Activated CD8-positive, alpha-beta memory T cell treated with anti-CD3 and anti-CD28 coated beads, Interleukin-2, amount 50 U/mL, for 24 hours (primary cell): ENCODE measurements around the gene GJB3.
"Not testable (repeated sequence)": the region's sequence is repeated elsewhere in the genome, so short reads cannot be mapped to it uniquely, and the experiment has no call there.

ENCODE experiments used
- DNase-seq: peaks from one replicate; pipeline ENCODE4 v3.0.0-alpha.2; 2020; ENCODE audit errors: extremely low read depth

GJB3 gene

DNA sequence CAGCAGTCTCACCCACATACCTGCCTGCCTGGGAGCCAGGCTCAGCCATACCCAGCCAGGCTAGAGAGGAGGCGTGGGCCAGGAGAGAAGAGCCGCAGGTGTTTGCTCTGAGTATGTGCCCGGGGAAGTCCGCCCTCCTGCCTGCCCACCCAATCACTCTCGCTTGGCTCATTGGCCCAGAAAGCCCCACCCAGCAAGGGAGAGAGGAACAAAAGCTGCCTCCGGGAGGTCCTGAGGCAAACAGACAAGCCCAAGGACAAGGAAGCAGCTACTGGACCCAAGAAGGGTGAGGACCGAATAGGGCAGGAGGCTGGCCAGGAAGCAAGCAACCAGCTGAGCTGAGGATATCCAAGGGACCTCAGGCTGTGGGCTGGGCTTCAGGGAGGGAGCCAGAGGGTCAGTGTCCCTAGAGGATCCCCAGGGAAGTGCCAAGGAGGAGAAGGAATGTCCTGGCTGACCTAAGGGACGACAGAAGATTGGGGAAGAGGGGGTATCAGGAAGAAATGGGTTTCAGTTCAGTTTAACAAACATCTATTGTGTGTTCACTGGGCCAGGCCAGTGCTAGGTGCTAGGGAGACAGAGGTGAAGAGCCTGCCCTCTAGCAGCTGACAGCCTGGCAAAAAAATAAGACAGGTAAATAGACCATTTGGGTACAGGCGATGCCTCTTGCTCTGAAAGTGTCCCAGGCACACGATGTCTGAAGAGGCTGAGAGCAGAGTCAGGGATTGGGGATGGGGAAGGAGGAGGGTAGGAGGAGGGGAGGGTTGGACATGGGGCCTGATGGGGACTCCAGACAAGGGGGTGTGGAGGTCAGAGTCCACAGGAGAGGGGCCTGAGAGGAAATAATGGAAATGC lies 21.3 kb upstream of the GJB3 start, which contains the start of gene GJB4:
Gene GJB4, plus strand, starts transcription at position 238 of the 855 bp plus-strand sequence. CDS start 1,515 bp downstream, outside the sequence.
- no peak for DNase-seq

DNA sequence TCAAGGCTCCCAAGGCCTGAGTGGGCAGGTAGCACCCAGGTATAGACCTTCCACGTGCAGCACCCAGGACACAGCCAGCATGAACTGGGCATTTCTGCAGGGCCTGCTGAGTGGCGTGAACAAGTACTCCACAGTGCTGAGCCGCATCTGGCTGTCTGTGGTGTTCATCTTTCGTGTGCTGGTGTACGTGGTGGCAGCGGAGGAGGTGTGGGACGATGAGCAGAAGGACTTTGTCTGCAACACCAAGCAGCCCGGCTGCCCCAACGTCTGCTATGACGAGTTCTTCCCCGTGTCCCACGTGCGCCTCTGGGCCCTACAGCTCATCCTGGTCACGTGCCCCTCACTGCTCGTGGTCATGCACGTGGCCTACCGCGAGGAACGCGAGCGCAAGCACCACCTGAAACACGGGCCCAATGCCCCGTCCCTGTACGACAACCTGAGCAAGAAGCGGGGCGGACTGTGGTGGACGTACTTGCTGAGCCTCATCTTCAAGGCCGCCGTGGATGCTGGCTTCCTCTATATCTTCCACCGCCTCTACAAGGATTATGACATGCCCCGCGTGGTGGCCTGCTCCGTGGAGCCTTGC lies 19.7 kb upstream of the GJB3 start:
- DNase-seq = no peak

DNA sequence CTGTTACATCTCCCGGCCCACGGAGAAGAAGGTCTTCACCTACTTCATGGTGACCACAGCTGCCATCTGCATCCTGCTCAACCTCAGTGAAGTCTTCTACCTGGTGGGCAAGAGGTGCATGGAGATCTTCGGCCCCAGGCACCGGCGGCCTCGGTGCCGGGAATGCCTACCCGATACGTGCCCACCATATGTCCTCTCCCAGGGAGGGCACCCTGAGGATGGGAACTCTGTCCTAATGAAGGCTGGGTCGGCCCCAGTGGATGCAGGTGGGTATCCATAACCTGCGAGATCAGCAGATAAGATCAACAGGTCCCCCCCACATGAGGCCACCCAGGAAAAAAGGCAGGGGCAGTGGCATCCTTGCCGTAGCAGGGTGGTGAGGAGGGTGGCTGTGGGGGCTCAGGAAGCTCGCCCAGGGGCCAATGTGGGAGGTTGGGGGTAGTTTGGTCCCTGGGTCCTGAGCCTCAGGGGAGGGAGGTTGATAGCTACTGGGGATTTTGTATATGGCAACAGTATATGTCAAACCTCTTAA lies 19.2 kb upstream of the GJB3 start:
- no peak for DNase-seq

DNA sequence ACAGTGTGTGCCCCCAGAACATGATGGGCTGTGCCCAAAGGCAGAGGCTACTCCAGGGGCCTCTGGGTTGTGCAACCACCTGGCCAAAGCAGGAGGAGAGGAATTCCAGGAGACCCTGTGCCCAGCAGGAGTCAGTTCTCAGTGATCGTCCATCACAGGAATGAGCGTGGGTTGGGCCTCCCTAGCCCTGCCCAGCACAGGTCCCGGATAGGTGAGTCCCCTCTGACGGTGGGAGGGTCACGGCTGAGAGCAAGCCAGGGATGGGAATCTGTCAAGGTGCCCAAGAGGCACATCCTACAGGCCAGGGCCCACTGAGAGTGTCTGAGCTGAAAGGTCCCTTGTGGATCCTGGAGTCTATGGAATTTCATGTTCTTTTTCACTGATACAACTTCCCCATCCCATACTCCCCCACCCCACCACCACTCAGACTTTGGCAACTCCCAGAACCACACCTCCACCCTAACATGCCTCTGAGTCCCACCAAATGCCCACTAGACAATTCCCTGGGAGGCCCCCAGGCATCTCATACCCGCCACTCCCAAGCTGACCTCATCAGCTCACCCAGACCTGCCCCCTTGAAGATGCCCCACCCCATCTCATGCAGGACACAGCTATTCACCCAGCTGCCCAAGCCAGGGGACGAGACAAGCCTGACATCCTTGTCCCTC lies 18.4 kb upstream of the GJB3 start:
- no peak for DNase-seq

DNA sequence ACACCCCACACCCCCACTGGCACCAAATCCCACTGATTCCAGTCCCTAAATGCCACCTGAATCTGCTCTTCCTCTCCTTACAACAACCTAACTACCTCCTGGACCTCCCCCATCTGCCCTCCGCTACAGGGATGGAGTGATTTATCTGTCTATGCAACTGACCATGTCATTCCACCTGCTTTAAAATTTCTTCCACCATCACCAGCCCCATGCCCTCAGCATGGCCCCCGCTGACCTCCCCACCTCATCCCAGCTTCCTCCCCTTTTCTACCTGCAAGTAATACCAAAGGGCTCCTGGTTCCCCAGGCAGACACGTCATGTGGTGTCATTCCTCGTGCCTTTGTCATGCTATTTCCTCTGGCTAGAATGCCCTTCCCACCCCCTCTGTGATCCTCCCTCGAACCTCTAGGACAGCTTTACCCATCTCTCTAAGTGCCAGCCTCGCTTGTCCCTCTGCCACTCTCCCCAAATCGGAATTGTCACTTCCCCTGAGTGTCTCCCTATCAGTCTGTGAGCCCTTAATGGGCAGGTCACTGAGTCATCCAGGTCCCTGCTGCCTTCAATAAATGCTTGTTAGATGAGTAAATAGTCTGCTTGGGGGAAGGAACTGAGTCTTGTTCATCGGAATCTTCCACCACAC lies 17.8 kb upstream of the GJB3 start:
- no peak for DNase-seq

DNA sequence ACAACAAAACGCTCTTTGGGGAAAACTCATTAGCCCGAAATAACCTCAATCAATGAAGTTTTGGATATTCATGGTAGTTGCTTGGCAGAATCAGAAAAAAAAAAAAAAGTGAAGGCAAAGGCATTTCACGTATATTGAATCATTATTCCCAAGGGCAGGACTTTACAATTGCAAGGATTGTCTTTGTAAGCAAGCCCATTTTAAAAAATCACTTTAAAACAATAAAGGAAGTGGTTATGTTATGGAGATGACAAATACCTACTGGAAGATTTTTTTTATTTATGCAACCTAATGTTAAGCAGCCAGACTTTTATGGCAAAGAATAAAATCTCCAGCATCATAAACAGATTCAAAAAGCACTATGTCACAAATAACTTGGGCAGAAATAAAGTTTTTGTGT lies 12.2 kb upstream of the GJB3 start:
- DNase-seq = no peak

DNA sequence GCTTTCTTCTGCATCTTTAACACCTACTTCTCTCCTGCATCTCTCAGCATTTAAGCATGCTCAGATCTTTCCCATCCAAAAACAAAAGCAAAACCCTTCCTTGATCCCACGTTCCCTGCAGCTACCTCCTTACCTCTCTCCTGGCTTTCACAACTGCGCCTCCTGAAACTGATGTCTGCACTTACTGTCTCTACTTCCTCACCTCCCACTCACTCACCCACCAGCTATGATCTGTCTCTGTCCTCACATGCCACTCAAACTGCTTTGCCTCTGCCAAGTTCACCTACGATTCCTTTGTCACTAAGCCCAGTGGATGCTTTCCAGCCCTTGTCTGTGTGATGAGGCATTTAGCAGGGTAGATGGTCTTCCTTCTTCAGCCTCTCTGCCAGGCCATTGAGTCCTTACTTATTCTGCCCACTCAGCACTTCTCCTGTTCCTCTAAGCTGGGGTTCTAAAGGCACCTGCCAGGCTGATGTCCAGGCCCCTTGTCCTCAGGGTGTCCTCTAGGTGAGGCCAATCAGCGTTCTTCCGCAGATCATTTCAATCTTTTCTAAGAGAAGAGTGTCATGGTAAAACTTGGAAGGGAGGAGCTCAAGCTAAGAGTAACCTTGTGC lies 10.0 kb upstream of the GJB3 start:
- no peak for DNase-seq

DNA sequence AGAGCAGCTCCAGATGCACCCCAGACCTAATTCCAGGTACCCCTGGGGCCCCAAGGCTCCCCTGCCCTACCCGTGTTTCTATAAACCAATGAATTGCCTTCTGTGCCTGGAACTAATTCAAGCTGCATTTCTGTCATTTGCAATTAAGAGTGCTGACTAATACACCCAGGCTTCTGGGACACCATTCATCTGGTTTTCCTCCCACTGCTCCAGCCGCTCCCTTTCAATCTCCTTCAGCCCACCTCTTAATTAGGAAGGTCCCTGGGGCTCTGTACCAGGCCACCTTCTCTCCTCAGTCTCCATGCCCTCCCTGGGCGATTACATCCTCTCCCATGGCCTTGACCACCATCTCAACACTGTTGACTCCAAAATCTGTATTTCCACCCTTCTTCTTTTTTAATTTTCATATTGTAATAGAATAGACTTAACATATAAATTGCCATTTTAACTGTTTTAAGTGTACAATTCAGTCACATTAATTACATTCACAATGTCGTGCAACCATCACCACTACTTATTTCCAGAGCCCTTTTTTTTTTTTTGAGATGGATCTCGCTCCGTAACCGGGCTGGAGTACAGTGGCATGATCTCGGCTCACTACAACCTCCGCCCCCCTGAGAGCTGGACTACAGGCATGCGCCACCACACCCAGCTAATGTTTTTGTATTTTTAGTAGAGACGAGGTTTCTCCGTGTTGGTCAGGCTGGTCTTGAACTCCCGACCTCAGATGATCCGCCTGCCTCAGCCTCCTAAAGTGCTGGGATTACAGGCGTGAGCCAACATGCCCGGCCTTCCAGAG lies 9.2 kb upstream of the GJB3 start:
- DNase-seq = no peak

DNA sequence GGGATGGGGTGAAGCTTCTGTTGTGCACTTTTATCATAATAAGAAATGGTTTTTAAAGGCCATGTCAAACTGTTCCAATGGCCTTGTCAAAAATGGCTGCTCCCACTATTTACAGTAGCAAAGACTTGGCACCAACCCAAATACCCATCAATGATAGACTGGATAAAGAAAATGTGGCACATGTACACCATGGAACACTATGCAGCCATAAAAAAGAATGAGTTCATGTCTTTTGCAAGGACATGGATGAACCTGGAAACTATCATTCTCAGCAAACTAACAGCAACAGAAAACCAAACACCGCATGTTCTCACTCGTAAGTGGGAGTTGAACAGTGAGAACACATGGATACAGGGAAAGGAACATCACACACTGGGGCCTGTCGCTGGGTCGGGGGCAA lies 7.9 kb upstream of the GJB3 start:
- not testable (repeated sequence) for DNase-seq

DNA sequence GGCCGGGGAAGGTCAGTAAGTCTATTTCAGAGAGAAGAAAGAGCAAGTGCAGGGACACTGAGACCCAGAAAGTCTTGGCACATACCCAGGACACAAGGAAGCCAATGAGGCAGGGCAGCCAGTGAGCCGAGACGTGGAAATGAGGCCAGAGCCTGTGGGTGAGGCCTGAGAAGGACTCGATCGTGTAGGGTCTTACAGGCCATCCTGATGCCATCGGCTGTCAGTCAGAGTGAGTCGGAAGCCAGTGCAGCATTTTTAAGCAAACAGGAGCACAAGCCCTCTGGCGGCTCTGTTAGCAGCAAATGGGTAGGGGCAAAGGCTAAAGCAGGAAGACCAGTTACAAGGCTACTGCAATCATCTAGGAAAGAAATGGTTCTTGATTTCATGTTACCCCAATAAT lies 6.1 kb upstream of the GJB3 start:
- DNase-seq = no peak

DNA sequence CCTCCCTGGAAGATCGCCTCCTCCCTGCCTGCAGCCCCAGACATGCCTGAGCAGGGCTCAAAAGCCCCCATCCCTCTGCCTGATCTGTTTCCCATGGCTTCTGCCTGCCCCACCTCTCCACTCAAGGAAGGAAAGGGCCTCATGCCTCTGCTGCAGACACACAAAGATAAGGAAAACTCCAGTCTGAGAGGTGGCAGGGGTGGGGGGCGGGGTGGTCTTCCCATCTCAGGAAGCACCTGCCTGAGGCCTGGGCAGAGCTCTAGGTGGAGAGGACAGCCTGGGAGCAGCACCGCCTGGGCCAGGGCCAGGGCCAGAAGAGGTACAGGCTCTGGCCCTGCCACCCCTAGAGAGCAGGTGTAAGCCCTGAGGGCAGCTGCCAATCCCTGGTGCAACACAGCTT lies 4.1 kb upstream of the GJB3 start:
- no peak for DNase-seq

DNA sequence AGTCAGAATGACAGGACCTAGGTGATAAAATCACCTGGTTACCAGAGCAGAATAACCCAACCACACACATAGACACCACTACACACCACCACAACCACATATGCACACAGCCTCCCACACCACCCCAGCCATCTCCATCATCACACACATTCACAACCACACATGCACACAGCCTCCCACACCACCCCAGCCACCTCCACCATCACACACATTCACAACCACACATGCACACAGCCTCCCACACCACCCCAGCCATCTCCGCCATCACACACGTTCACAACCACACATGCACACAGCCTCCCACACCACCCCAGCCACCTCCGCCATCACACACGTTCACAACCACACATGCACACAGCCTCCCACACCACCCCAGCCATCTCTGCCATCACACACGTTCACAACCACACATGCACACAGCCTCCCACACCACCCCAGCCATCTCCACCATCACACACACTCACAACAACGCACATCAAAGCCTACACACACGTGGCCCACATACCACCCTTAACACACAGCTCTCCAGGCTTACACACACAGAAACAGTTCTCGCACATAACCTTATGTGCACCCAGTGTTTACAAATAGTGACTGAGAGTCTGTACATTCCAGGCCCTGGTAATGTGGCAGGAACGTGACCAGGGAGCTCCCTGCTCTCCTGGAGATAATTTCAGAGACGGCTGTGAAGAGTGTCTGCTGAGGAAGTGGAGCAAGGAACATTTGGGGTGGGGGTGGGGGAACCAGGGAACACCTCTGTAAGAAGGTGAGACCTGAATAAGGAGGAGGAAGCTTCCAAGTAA lies 3.3 kb upstream of the GJB3 start:
- DNase-seq = no peak

DNA sequence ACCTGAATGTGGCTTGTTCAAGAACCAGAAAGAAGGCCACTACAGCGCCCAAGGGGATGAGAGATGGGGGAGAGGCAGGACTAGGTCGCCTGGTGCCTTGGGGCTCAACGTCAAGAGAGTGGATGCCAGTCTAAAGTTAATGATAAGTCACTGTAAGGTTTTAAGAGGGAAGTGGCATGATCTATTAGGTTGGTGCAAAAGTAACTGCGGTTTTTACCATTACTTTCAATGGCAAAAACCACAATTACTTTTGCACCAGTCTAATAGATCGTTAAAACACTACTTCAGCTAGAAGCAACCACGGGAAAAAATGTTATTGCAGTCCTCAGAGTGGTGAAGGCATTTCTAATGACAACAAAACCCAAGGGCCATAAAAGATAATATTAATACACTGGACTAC lies 2.6 kb upstream of the GJB3 start:
- no peak for DNase-seq

DNA sequence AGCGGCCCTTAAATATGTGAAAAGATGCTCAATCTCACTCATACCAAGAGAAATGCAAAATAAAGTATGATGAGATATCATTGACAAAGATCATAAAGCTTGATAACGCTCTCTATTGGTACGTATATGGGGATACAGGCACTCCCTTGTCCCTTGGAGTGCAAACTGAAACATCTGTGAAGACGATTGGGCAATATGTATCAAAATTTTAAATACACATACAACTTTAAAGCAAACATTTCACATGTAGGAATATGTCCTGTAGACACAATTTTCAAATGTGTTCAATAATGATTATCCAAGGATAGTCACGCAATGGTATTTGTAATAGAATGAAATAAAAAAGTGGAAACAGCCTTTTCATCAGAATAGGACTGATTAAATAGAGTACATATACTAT lies 2.0 kb upstream of the GJB3 start:
- DNase-seq = no peak

DNA sequence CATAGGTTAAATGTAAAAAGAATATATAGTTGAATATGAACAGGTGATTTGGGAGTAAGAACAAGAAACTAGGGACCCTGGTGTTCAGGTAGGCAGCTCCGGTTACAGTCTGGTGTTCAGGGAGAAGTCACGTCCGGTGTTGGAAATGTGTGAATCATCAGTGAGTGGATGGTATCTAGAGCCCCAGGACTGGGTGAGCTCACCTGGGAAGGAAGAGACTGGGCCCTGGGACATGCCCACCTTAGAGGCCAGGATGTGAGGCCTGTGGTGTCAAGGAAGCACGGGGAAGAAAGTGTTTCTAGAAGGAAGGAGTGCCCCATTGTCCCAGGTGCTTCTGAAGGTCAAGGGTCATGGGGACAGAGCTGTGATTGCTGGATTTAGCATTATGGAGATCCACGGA lies 1.5 kb upstream of the GJB3 start:
- no peak for DNase-seq

DNA sequence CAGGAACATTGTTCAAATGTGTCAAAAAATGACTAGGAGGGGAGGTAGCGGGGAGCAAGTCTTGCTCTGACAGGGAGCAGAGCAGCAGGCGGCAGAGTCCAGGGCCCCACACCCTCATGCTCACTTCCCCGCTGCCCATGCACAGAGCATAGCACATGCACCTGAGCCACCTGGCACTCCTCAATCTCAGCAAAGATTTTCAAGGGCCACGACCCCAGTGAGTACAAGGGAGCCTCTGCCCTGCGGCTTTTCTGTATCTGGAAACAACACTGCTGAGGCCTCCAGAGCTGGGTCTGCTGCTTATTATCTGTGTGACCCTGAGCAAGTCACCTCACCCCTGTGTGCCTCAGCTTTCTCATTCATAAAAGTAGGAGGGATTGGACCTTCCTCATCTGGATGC lies 1.1 kb upstream of the GJB3 start:
- no peak for DNase-seq

DNA sequence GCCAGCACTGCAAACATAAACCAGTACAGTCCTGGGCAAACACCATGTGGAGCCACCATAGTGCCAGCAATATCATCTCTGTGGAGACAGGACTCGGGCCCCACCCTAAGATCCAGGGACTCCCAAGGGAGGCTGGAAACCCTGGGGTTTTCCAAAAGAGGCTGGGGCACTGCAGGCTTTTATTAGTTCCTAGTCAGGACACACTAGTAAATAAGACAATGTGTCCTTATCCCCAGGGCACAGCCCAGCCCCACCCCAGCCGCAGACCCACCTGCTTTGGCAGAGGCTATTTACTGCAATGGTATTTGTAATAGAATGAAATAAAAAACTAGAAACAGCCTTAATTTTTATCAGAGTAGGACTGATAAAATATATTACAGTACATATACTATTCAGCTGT lies 486 bp upstream of the GJB3 start:
- DNase-seq = no peak

DNA sequence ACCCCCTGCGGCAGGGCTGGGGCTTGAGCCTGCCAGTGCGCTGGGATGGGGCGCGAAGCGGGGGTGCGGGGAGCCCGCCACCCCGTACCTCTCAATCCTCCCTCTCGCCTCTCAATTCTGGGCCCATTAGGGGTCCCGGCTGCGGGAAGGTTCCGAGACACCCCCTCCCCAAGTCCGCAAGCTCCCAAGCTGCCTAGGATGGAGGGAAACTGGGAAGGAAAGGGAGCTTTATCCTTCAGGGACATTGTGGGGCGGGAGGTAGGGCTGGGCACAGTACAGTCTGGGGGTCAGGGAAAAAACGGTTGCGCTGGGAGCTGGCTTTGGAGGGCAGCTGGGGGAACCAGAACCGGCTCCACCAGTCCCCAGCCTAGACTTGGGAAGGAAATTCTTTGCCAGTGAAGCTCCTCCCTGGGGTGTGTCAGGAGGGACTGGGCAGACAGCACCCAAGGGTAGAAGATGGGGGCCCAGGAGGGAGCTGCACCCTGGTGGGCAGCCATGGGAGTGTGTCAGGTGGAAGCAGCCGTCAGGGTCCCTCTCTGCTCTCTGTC lies 904 bp downstream of the GJB3 start:
- no peak for DNase-seq

DNA sequence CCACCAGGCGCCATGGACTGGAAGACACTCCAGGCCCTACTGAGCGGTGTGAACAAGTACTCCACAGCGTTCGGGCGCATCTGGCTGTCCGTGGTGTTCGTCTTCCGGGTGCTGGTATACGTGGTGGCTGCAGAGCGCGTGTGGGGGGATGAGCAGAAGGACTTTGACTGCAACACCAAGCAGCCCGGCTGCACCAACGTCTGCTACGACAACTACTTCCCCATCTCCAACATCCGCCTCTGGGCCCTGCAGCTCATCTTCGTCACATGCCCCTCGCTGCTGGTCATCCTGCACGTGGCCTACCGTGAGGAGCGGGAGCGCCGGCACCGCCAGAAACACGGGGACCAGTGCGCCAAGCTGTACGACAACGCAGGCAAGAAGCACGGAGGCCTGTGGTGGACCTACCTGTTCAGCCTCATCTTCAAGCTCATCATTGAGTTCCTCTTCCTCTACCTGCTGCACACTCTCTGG lies 3.8 kb downstream of the GJB3 start:
- no peak for DNase-seq
